Endometrial microvascular endothelial cells (primary cell): ENCODE results near the gene KISS1R. TPM values are rescaled to one million over a fixed set of nuclear protein-coding genes. Genes with fewer than 3 reads are reported as not detected.
"Not testable (repeated sequence)": the region's sequence is repeated elsewhere in the genome, so short reads cannot be mapped to it uniquely, and the experiment has no call there.

Source experiments
- in situ Hi-C: cut with HindIII; loops from 2 replicates; pipeline ENCODE4 v1.10.0; 2017; ENCODE audit warnings: low sequenced_read_pairs, low pct_unique_long_range_greater_than_20kb; ENCODE audit errors: inconsistent ontology term
- total RNA-seq: library from RNA; depleted of rRNA; stranded (reverse); fragments of >200 nt; gene quantifications from one replicate; pipeline ENCODE4 v1.2.3, GENCODE V29; 2015; ENCODE audit errors: inconsistent ontology term

The KISS1R gene
- total RNA-seq, 1 donor from 2014 or later, result not detected

- in situ Hi-C loops, result no loop called here
These were observed 37.3 kb upstream of the KISS1R start for GRCh38 chr19:879711-880438.

- in situ Hi-C loops, result no loop called here
These were observed 35.6 kb upstream of the KISS1R start for GRCh38 chr19:881385-882071.

GRCh38 chr19:882871-883497, 34.1 kb upstream of the KISS1R start:
- in situ Hi-C loops, result no loop called here

GRCh38 chr19:883661-884211, 33.4 kb upstream of the KISS1R start:
- in situ Hi-C loops, result no loop called here

- in situ Hi-C loops, result no loop called here
These were observed 32.5 kb upstream of the KISS1R start for GRCh38 chr19:884420-885211.

- in situ Hi-C loops, result no loop called here
These were observed 31.5 kb upstream of the KISS1R start for GRCh38 chr19:885536-886224.

GRCh38 chr19:887072-887471, 30.1 kb upstream of the KISS1R start:
- in situ Hi-C loops, result no loop called here

GRCh38 chr19:887599-887998, 29.5 kb upstream of the KISS1R start:
- in situ Hi-C loops, result no loop called here

- in situ Hi-C loops, result no loop called here
These were observed 28.4 kb upstream of the KISS1R start for GRCh38 chr19:888581-889385.

GRCh38 chr19:889662-890295, 27.4 kb upstream of the KISS1R start:
- in situ Hi-C loops, result no loop called here

- in situ Hi-C loops, result no loop called here
These were observed 26.3 kb upstream of the KISS1R start for GRCh38 chr19:890831-891230.

GRCh38 chr19:891421-892200, 25.5 kb upstream of the KISS1R start:
- in situ Hi-C loops, result not testable (repeated sequence)

GRCh38 chr19:892243-892893, 24.8 kb upstream of the KISS1R start:
- in situ Hi-C loops, result no loop called here

GRCh38 chr19:892894-893689, 24.0 kb upstream of the KISS1R start, which contains the start of the genes MED16 and RNU6-9:
MED16 (minus strand) TSS chr19:893187; CDS start chr19:891131, 2,056 bp downstream.
RNU6-9 (plus strand) TSS chr19:893484.
- in situ Hi-C loops, result no loop called here

GRCh38 chr19:896434-896833, 20.7 kb upstream of the KISS1R start:
- in situ Hi-C loops, result no loop called here
